Activated CD8-positive, alpha-beta memory T cell treated with anti-CD3 and anti-CD28 coated beads, Interleukin-2, amount 50 U/mL, for 4 hours (primary cell): ENCODE results near the gene CACNG6.
"Not testable (repeated sequence)": the region's sequence is repeated elsewhere in the genome, so short reads cannot be mapped to it uniquely, and the experiment has no call there.

Experiments used
- DNase-seq: peaks from one replicate; pipeline ENCODE4 v3.0.0-alpha.2; 2020

Gene CACNG6, protein sequence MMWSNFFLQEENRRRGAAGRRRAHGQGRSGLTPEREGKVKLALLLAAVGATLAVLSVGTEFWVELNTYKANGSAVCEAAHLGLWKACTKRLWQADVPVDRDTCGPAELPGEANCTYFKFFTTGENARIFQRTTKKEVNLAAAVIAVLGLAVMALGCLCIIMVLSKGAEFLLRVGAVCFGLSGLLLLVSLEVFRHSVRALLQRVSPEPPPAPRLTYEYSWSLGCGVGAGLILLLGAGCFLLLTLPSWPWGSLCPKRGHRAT

DNA sequence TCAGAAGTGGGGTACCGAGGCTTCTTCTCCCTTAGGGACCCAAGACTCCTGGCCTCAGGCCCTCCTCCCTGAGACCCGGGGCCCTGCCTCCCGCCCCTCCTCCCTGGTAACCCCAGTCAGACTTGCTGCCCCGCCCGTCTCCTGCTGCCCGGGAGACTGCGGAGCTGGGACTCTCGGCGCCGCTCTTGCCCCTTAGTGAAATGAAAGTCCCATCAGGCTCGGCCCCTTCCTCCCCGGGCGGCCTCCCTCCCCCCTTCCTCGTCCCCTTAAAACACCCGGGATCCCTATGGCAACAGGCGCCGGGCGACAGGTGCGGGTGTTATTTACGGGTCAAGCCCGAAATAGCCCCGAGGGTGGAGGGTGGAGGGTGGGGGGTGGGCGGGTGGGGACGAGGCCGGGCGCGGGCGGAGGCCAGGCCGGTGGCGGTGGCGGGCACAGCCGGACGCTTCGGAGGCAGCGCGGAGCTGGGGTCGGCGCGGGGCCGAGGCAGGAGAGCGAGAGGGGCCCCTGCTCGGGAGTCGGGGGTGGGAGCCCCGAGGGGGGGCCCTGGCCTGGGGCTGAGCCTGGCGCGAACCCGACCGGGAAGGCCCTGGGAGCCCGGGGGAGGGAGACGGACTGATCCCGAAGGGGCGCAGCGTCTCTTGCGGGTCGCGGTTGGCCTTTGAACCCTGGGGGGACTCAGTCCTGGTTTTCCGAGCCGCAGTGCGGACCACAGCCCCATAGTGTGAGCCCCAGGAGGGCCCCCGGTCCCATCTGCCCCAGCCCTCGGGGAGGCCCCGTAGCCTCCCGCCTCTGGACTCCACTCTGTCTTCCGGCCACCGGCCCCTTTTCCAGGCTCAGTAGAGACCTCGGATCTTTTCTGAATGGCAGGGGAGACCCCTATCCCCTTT lies at the start of gene CACNG6:
TSS of gene CACNG6 (plus strand) at position 414 of the 890 bp plus-strand sequence. CDS start 1,241 bp downstream, outside the sequence.
- DNase-seq = no peak

DNA sequence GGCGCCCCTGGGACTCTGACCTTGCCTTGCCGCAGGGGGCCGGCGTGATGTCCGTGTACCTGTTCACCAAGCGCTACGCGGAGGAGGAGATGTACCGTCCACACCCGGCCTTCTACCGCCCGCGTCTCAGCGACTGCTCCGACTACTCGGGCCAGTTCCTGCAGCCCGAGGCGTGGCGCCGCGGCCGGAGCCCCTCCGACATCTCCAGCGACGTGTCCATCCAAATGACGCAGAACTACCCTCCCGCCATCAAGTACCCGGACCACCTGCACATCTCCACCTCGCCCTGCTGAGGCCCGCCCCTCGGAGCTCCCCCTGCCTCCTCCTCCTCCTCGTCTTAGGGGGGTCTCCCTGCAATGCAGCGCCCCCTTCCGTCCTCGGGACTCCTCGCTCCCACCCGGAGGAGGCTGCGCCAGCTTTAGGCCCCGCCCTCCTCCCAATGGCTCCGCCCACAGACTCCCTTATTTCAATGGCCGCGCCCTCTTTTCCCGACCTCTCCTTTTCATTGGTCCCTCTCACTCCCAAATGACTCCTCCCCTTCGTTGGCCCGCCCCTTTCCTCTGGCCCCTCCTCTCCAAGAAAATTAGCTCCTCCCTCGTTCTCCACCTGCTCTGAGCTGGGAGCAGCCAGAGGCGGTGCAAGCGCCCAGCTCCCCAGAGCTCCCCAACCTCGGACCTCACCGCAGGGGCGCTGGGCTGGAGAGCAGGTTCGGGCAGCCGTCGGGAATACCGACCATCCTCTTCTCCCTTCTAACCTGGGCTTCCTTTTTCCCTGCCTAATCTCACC lies 49.2 kb upstream of the CACNG6 start:
- DNase-seq = no peak

DNA sequence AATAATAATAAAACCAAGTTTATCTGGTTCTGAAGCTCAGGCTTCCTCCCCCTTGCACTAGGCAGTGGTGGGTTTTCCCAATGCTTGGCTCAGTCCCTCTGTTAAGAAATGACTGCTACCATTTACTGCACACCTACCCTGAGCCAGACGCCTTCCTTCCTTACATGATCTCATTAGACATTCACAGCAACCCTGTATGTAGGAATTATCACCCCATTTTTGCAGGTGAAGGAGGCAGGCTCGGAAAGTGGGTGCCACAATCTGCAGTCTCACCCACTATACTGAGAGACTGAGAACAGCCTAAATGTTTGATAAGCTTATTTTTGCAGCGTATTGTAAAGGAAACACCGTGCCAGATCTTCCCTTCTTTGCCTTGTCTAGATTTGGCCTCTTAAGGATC lies 47.0 kb upstream of the CACNG6 start:
- no peak for DNase-seq

DNA sequence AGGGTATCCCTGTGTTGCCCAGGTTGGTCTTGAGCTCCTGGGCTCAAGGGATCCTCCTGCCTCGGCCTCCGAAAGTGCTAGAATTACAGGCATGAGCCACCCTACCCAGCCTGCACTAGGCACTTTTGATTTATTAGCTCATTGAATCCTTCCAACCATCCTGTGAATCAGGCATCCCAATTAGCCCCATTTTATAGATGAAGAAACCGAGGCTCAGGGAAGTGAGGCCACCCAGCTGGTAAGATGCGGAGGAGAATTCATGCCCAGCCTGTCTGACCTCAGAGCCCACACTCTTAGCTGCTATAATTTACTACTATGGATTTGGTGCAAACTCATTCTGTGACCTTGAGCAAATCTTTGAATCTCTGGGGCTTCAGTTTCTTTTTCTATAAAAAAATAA lies 46.5 kb upstream of the CACNG6 start:
- no peak for DNase-seq

DNA sequence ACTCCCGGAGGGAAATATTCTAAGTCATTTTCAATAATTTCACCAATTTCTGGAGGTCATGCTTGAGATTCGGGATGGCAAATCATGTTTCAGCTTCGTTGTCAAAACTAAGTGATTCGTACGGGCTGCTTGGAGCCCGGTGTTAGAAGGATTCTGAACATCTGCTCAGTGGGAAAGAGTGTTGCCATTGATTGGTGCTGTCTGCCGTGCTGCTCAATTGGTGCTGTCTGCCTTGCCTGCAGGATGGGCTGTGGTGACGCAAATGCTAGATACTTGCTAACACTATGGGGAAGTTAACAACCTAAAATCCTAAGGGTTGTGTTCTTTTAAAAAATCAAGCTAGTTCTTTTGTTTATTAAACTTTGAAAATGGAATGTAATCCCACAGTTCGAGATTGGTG lies 46.0 kb upstream of the CACNG6 start:
- no peak for DNase-seq

DNA sequence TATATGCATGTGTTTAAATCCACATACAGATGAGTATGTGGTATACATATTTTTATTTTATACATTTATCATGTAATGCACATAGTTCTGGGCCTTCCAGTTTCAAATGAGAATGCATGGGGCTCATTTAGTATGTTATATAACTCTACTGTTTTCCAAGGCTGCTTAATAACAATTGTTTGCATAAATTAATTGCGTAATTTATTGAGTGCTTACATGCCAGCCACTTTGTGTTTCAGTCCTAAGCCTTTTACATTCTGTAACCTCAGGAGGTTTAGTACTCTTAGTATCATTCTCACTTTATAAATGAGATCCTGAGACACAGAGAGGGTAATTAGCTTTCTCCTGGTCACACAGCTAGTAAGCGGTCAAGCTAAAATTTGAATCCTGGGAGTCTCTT lies 45.4 kb upstream of the CACNG6 start:
- DNase-seq = no peak

DNA sequence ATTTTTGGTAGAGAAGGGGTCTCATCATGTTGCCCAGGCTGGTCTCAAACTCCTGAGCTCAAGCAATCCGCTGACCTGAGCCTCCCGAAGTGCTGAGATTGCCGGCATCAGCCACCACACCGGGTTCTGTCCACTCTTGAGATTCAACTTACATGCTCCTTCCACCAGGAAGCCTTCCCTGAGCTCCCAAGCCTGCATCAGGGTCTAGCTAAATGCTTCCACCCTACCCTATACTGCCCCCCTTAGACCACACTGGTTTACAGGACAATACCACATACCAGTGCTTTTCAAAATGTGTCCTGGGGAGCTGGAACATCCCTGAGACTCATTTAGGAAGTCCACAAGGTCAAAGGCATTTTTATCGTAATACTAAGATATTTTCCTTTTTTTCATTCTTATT lies 43.8 kb upstream of the CACNG6 start:
- no peak for DNase-seq

DNA sequence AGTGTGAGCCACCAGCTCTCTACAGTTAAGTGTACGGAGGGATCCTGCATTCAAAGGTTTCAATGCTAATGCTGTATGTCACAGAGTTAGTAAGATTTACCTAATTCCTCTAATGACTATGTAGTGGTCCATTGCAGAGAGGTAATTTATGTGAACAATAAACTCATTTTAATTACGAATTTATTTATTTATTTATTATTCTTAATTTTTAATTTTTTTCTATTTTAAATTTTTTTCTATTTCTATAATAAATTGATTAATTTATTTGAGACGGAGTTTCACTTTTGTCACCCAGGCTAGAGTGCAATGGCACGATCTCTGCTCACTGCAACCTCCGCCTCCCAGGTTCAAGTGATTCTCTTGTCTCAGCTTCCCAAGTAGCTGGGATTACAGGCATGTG lies 42.8 kb upstream of the CACNG6 start:
- not testable (repeated sequence) for DNase-seq

DNA sequence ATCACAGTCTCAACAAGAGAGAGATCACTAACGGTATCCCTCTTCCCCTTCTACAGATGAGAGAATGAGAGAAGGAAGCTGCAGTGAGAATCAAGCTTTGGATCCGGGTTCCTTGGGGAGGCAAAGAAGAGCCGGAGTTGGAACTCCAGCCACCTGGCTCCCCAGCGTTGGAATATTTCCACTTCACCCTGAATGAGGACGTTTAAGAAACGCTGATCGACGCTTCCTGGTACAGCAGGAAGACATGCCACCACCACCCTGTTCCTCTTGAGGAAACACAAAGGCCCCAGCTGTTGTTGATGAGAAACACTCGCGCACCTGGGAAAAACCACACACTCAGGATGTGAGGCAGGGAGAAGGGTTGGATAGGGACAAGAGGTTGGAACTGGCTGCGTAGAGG lies 40.0 kb upstream of the CACNG6 start:
- DNase-seq = no peak

DNA sequence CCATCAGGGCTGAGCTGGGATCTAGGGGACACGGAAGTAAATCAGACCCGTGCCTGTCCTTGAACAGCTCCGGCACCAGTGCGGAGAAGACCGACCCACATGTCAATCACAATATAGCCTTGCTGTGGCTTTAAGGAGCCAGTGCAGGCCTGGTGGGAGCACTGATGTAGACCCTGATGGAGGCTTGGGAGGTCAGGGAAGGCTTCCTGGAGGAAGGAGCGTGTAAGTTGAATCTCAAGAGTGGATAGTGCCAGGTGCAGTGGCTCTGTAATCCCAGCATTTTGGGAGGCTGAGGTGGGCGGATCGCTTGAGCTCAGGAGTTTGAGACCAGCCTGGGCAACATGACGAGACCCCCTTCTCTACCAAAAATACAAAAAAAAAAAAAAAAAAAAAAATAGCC lies 39.5 kb upstream of the CACNG6 start:
- DNase-seq = no peak

DNA sequence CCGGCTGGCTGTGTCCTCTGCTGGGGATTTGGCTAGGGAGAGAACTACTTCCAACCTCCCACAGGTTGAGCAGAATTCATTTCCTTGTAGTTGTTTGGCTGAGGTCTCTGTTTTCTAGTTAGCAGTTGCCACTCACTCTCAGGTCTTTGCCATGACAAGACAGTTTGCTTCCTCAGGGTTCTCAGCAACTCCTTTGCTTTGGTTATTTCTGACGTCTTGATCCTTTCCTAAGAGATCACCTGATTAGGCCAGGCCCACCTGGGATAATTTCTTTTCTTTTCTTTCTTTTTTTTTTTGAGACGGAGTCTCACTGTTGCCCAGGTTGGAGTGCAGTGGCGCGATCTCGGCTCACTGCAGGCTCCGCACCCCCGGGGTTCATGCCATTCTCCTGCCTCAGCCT lies 38.1 kb upstream of the CACNG6 start:
- no peak for DNase-seq

DNA sequence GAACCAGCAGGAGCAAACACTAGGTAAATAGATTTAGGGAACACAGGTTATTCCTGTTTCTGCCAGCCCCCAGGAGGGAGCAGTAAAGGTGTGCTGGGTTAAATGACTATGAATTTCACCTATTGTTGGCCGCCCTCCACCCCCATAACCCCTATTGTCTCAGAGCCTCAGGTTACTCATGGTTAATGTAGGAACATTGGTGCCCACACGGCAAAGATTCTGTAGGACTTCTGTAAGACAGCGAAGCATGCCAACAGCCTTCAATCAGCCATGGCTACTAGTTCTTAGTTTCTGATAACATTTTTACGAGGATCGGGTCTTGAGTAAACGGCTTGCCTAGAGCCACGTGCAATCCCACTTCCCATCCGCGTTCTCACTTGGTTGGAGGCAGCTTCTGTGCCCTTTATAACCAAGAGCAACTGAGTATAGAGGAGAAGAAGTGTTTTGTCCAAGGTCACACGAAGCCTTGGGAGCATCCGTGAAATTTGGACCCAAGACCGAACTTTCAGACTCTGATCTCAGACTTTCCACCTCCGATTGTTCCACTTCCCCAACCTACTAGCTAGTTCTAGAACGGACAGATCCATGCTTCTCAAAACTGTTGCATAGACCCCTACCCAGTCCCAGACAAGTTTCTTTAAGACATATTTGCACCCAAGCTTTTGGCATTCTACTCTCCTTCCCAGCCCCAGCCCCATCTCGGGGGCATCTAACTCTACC lies 33.8 kb upstream of the CACNG6 start:
- DNase-seq = no peak

DNA sequence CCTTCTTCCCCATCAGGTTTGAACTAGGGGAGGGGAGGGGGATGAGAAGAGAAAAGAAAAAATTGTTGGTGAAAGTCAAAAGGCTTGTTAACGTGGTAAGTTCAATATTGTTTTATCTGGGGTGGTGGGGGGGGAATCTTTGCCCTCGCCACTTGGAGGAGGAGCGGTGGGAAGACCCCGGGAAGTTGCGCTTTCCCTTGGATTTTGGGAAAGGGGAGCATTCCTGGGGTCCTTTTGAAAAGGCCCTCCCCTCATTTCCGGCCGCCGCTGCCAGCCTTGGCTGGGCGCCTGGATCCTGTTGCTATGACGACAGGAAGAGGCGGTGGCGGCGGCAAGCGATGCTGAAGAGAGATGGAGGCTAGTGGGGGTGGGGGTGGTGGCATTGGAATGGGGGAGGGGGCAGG lies 33.3 kb upstream of the CACNG6 start:
- DNase-seq = no peak

DNA sequence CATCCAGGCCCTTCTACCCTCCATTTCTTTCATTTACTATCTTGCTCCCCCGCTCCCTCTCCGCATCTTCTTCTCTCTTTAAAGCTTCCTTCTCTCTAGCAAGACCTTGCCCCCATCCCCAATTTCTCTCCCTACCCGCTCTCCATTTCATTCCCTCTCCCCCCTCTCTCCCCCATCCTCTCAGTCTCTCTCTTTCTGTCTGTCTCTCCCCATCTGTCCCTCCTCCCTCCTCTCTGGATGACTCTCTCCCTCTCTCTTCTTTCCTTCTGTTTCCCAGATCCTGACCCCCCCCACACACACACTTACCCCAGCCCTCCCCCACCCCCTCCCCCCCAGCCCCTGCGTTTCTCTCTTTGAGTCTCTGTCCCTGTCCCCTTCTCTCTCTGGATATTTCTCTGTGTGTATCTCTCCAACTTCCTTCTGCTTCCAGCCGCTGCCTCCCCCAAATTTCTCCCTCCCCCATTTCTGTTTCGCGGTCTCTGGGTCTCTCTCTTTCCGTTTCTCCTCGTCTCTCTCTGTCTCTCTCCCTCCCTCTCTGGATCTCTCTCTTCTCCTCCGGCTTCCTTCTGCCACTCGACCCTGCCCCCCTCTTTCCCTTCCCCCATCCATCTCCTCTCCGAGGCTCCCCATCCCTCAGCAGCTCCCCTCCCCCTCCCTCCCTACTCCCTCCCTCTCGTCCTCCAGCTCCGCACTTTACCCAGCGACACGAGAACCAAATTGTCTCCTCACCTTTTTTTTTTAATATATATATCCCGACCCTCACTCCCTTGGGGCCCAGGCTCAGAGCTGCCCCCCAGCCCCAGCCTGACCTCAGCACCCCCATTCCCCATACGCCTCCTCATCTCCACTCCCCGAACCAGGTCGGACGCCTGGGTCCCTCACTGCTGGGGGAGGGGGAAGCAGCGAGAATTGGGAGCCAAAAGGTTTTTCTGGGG lies 32.3 kb upstream of the CACNG6 start:
- no peak for DNase-seq

DNA sequence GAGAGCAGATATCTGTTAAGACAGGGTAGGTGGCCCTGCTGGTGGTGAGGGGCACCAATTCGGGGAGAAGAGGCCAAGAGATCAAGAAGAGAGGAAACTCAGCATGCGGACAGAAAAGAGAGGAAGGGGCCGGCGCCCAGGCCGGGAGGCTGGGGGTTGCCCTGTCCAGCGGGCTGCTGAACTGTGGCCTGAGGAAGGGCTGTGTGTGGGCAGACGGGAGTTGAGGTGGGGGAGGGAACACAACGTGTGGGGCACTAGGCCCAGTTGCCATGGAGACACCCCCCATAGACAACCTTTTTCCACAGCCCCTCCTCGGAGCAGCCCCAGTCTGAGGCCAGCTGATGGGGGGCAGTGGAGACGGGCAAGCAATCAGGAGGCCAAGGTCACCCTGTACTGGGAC lies 31.2 kb upstream of the CACNG6 start:
- no peak for DNase-seq

DNA sequence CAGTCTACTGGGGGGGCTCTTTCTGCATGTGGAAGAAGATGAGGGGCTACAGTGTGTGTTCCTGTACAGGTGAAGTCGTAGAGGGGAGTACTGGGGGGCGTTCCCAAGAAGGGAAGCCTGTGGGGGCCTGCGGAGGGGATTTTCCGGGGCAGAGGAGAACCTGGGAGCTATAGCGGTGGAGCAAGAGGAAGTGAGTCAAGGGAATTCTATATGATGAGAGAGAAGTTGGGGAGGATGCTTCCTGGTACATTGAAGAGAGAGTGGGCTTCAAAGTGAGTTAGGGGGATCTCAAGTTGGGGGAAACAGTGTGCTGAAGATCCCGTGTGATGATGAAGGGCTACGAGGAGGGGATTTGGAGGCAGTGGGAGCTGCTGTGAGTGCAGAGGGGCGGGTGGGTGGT lies 30.6 kb upstream of the CACNG6 start:
- no peak for DNase-seq

DNA sequence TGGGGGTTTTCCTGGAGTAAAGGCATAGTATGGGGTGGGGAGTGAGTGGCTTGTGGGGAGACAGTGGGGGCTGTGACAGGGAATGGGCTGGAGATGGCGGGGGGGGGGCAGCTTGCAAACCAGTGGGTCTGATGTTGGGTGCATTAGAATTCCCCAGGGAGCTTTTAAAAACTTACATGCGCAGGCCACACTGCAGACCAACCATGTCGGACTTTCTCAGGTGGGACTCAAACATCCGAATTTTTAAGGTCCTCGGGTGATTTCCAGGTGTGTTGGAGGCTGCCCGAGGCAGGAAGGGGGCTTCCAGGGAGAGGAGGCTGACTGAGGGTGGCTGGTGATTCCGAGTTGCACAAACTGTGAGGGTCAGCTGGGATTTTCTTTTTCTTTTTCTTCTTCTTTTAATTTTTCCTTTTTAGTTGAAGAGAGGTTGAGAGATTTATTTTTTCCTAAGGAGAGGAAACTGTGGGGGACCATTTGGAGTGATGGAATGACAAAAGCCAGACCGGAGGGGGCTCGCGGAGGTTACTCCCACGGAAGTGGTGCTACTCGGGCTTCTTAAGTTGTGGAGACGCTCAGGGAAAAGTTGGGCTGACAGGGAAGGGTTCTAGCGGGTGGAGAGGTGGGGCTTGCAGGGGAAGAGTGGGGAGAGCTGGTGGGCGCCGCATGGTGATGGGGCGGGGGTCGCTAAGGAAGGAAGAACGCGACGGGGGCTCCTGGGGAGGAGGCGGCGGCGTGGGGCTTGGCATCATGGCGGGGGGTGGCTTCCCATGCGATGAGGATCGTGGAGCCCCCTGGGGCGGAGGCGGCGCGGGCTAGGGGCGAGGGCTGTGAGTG lies 29.7 kb upstream of the CACNG6 start:
- no peak for DNase-seq

DNA sequence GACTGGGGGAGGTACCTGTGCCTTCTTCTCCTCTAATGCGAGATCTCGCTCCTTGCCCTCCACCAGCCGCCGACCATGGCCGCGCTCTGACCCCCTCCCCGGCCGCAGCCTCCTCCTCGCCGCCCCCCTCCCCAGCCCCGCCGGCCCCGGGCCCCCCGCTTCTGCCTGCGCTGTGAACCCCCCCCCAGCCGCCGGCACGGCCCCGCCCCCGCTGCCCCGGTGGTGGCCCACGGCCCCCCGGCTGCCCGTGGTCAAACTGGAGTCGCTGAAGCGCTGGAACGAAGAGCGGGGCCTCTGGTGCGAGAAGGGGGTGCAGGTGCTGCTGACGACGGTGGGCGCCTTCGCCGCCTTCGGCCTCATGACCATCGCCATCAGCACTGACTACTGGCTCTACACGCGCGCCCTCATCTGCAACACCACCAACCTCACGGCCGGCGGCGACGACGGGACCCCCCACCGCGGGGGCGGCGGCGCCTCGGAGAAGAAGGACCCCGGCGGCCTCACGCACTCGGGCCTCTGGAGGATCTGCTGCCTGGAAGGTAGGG lies 28.5 kb upstream of the CACNG6 start, which contains the start of gene CACNG8:
TSS of gene CACNG8 (plus strand) at position 51 of the 545 bp plus-strand sequence.
- no peak for DNase-seq

DNA sequence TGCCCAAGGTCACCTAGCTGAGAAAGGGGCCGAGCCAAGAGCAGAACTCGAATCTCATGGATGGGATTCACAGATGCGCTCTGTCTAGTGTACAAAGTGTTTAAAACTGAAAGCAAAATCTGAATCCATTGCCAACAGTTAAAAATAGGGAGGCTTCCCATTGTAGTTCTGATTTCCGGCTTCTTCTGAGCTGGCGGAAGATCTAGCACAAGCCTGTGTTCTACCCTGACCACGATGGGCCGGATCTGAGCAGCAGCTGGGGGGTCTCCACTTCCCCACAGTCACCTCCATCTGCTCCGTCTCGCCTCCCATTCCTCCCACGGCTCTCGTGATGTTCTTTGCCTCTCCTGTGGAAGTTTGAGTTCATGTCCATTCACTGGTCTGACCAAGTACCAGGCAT lies 26.3 kb upstream of the CACNG6 start:
- DNase-seq = no peak

DNA sequence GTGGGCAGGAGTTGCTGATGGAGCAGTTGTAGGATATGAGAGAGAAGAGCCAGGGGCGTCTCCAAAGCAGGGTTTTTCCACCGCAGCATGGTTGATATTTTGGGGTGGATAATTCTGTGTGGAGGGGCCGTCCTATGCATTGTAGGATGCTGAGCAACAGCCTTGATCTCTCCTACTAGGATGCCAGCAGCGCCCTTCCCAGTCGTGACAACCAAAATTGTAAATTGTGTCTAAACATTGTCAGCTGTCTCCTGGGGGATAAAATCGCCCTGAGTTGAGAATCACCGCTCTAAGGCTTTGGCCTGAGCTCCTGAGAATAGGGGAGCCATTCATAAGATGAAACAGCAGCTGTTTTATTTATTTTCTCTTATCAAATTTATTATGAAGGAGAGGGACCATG lies 24.5 kb upstream of the CACNG6 start:
- DNase-seq = no peak
